OCI-LY3 (cell line): ENCODE data around the gene HSPA12B.

Experiments
- H2AFZ ChIP-seq: fragments of 200-600, 300-600 bp; shearing (Covaris generic); 2 replicates; pipeline ENCODE4 v1.6.0; 2014; ENCODE audit warnings: antibody characterized with exemption, low read depth, low read length
- H3K27ac ChIP-seq: fragments of 200-600, 300-600 bp; sonication (generic); 2 replicates; pipeline ENCODE4 v1.5.1; 2014; ENCODE audit warnings: mild to moderate bottlenecking, low read length, moderate library complexity, mixed read lengths
- H3K27me3 ChIP-seq: fragments of 200-600, 300-600 bp; sonication (generic); 2 replicates; pipeline ENCODE4 v1.6.1; 2014; ENCODE audit warnings: low read depth, low read length, mixed read lengths
- H3K36me3 ChIP-seq: fragments of 200-600, 300-600 bp; sonication (generic); replicated peaks from 2 replicates; pipeline ENCODE3; 2014; ENCODE audit warnings: low read depth, low read length, mixed read lengths
- H3K4me1 ChIP-seq: fragments of 300-600, 200-600 bp; sonication (generic); 2 replicates; pipeline ENCODE4 v1.6.1; 2014; ENCODE audit warnings: low read length, mixed read lengths
- H3K4me2 ChIP-seq: fragments of 200-600, 300-600 bp; sonication (generic); 2 replicates; pipeline ENCODE4 v1.6.1; 2014; ENCODE audit warnings: low read length, mixed read lengths
- H3K4me3 ChIP-seq: fragments of 300-600, 200-600 bp; sonication (generic); 2 replicates; pipeline ENCODE4 v1.5.1; 2014; ENCODE audit warnings: antibody characterized with exemption, mild to moderate bottlenecking, low read length, moderate library complexity
- H3K79me2 ChIP-seq: fragments of 300-600, 200-600 bp; shearing (Covaris generic); 2 replicates; pipeline ENCODE4 v1.6.1; 2014; ENCODE audit warnings: mild to moderate bottlenecking, low read length, mixed read lengths
- H3K9ac ChIP-seq: fragments of 300-600, 200-600 bp; shearing (Covaris generic); 2 replicates; pipeline ENCODE4 v1.6.0; 2014; ENCODE audit warnings: mild to moderate bottlenecking, low read length, moderate library complexity
- H3K9me3 ChIP-seq: fragments of 200-600, 300-600 bp; shearing (Covaris generic); 2 replicates; pipeline ENCODE4 v1.6.1; 2014; ENCODE audit warnings: low read length, mixed read lengths; ENCODE audit not compliant: insufficient read depth
- H4K20me1 ChIP-seq: fragments of 200-600, 300-600 bp; sonication (generic); 2 replicates; pipeline ENCODE4 v1.6.1; 2016; ENCODE audit warnings: low read length, mixed read lengths; ENCODE audit not compliant: insufficient read depth
- CTCF ChIP-seq: fragments of 200-600, 300-600 bp; sonication (generic); IDR thresholded peaks from 2 replicates; pipeline ENCODE4 v1.5.1; 2014; ENCODE audit warnings: antibody characterized with exemption, low read length, low read depth
- EZH2phosphoT487 ChIP-seq: fragments of 200-600 bp; shearing (Covaris generic); IDR thresholded peaks from 2 replicates; pipeline ENCODE4 v1.6.1; 2018; ENCODE audit warnings: antibody characterized with exemption, mixed run types, low read depth

Gene HSPA12B

GRCh38 chr20:3768342-3769130 is 36.1 kb downstream of the HSPA12B start:
- TF ChIP-seq CTCF (peak; percentile 83), EZH2phosphoT487 (no peak)
- H3K4me2 ChIP-seq: peak overlapping the region; percentile 89

GRCh38 chr20:3771552-3772058 is 39.1 kb downstream of the HSPA12B start:
- Histone ChIP-seq H2AFZ (no peak overlapping the region), H3K27me3 (no peaks in the 10 kb centered on the region), H3K4me3 (no peak overlapping the region), H3K36me3 (no peaks in the 10 kb centered on the region), H3K9me3 (no peaks in the 10 kb centered on the region), H3K27ac (no peak overlapping the region), H3K4me2 (no peak overlapping the region), H4K20me1 (peaks cover under 1% of the 10 kb centered on the region; the same call in 1 of the 2 replicates), H3K79me2 (peaks cover 8% of the 10 kb centered on the region), H3K9ac (no peak overlapping the region), H3K4me1 (peaks cover 8% of the 10 kb centered on the region)
- TF ChIP-seq CTCF: no peak
- no peak for TF ChIP-seq EZH2phosphoT487

More at GRCh38 chr20:3768342-3769130, 36.1 kb downstream of the HSPA12B start:
- Histone ChIP-seq H3K4me3 (peak overlapping the region; percentile 81), H3K9me3 (no peaks in the 10 kb centered on the region), H3K79me2 (peaks cover 31% of the 10 kb centered on the region), H3K4me1 (peaks cover 22% of the 10 kb centered on the region), H2AFZ (peak overlapping the region; percentile 35), H3K27ac (peak overlapping the region; percentile 54), H3K9ac (peak overlapping the region; percentile 77), H3K27me3 (no peaks in the 10 kb centered on the region), H4K20me1 (peaks cover 3% of the 10 kb centered on the region; the same call in 1 of the 2 replicates), H3K36me3 (no peaks in the 10 kb centered on the region)

DNA sequence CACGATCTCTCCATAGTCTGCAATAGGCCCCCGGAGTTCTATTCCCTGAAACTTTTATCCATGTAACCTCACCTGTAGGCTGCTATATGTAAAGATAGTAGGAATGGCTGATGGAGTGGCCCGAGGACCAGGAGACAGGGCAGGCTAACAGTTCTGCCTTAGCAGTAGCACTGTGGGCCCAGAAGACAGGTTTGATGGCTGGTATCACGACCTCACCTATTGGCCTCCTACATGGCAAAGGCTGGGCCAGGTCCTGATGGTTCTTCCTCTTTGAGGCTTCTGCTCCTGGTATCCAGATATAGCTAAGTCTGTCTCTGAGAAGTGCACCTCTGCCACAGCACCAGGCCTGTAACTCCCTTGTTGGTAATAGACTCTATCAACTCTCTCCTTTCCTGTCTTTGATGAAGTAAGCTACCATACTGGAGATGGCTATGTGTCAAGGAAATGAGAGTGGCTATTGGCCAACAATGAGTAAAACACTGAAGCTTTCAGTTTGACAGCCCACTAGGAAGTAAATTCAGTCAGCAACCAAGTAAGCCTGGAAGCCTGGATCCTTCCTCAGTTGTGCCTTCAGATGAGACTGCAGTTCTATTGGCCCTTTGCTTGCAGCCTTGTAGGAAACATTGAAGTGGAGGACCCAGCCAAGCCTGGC is 43.1 kb downstream of the HSPA12B start:
- no peak overlapping the region for H3K4me3 ChIP-seq
- no peaks in the 10 kb centered on the region for H4K20me1 ChIP-seq
- H3K36me3 ChIP-seq: no peaks in the 10 kb centered on the region
- H3K27ac ChIP-seq: no peak overlapping the region
- H3K79me2 ChIP-seq: no peaks in the 10 kb centered on the region
- H3K4me1 ChIP-seq: peaks cover 3% of the 10 kb centered on the region; the same call in 1 of the 2 replicates
- H3K4me2 ChIP-seq: no peak overlapping the region
- H3K9ac ChIP-seq: no peak overlapping the region
- H2AFZ ChIP-seq: no peak overlapping the region
- TF ChIP-seq EZH2phosphoT487 (no peak), CTCF (no peak)
- no peaks in the 10 kb centered on the region for H3K27me3 ChIP-seq
- H3K9me3 ChIP-seq: no peaks in the 10 kb centered on the region

DNA sequence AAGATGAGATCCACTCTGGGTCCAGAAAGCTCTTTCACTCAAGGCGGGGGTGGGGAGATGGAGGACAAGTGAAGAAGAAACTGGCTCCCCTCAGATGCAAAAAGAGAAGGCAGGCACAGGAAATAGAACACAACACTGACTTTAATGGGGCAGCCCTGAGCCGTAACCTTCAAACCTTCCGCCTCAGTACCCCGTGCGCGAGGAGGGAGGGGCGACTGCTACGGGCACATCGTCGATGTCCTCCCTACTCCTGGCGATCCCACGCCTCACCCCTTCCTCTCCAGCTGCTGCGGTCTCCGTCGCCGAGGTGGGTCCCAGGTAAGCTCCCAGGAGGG is 44.9 kb downstream of the HSPA12B start:
- TF ChIP-seq EZH2phosphoT487: no peak
- no peak for TF ChIP-seq CTCF
- no peak overlapping the region for H3K9ac ChIP-seq

More for the DNA sequence above, 44.9 kb downstream of the HSPA12B start:
- Histone ChIP-seq H3K4me2 (peak overlapping the region; percentile 51), H3K4me1 (peaks cover 8% of the 10 kb centered on the region; the same call in 1 of the 2 replicates), H3K9me3 (no peaks in the 10 kb centered on the region), H4K20me1 (no peaks in the 10 kb centered on the region), H2AFZ (peak overlapping the region; percentile 26; the same call in 1 of the 2 replicates), H3K79me2 (no peaks in the 10 kb centered on the region), H3K27ac (no peak overlapping the region), H3K27me3 (no peaks in the 10 kb centered on the region), H3K4me3 (peak overlapping the region; percentile 65), H3K36me3 (no peaks in the 10 kb centered on the region)
